Measurements from ENCODE around the gene DYNC2H1. TPM values are rescaled to one million over a fixed set of nuclear protein-coding genes. Genes with fewer than 3 reads are reported as not detected.

The DYNC2H1 gene
- total RNA-seq, 1 experiment from 2014 or later: 12.4 TPM

GRCh38 chr11:103112364-103112763 is 3.1 kb downstream of the DYNC2H1 start:
- TF ChIP-seq REST (IDR thresholded peaks at IDR 0.05; ENCODE audit: insufficient read depth in 1 of 2, low read depth in 2 of 2, low read length in 1 of 2) (no peak), TCF7L2 (IDR thresholded peaks at IDR 0.05; ENCODE audit: low read depth, low read length) (no peak), SIN3A (IDR thresholded peaks at IDR 0.05; ENCODE audit: borderline replicate concordance, insufficient read depth, low read depth, low read length) (no peak)
- ChIA-PET CTCF (interaction anchor here (0.5 kb wide), 1 partner anchor 773 kb away, joined by 3 read pairs; no protein-coding TSS in a partner anchor), POLR2A (no interaction called here)
- ATAC-seq (no peak), DNase-seq (ENCODE audit: low read depth, low spot score) (no peak)
- H3K27ac ChIP-seq (ENCODE audit: low read length): no peak overlapping the region
- H3K4me1 ChIP-seq (ENCODE audit: control insufficient read depth, insufficient read depth, low read length): peaks cover 6% of the 10 kb centered on the region; the same call in 1 of the 2 replicates
- in situ Hi-C loops (cut with HindIII; ENCODE audit: low pct_unique_long_range_greater_than_20kb, low sequenced_read_pairs) (no loop called here), intact Hi-C loops (cut with micrococcal nuclease; ENCODE audit: unreplicated experiment) (no loop called here)
- no peaks in the 10 kb centered on the region for H3K9me3 ChIP-seq (ENCODE audit: control insufficient read depth, insufficient read depth, low read depth, low read length)
- H3K4me3 ChIP-seq (ENCODE audit: low read depth in 2 of 2, low read length in 2 of 2): no peak overlapping the region
- no peaks in the 10 kb centered on the region for H3K27me3 ChIP-seq (ENCODE audit: control insufficient read depth, insufficient read depth, low read length)
- BruUV-seq (replicated peaks): no TSS peak
- no peaks in the 10 kb centered on the region for H3K36me3 ChIP-seq (ENCODE audit: control insufficient read depth, insufficient read depth, low read length)

- BruUV-seq (replicated peaks): no TSS peak
- ChIA-PET CTCF (no interaction called here), POLR2A (no interaction called here)
- Histone ChIP-seq H3K36me3 (ENCODE audit: control insufficient read depth, insufficient read depth, low read length) (no peaks in the 10 kb centered on the region), H3K27me3 (ENCODE audit: control insufficient read depth, insufficient read depth, low read length) (no peaks in the 10 kb centered on the region), H3K27ac (ENCODE audit: low read length) (no peak overlapping the region), H3K4me3 (ENCODE audit: low read depth in 2 of 2, low read length in 2 of 2) (no peak overlapping the region), H3K9me3 (ENCODE audit: control insufficient read depth, insufficient read depth, low read depth, low read length) (no peaks in the 10 kb centered on the region), H3K4me1 (ENCODE audit: control insufficient read depth, insufficient read depth, low read length) (peaks cover 6% of the 10 kb centered on the region; the same call in 1 of the 2 replicates)
- intact Hi-C loops (cut with micrococcal nuclease; ENCODE audit: unreplicated experiment) (no loop called here), in situ Hi-C loops (cut with HindIII; ENCODE audit: low pct_unique_long_range_greater_than_20kb, low sequenced_read_pairs) (no loop called here)
- no peak for TF ChIP-seq TCF7L2 (IDR thresholded peaks at IDR 0.05; ENCODE audit: low read depth, low read length)
- no peak for TF ChIP-seq REST (IDR thresholded peaks at IDR 0.05; ENCODE audit: insufficient read depth in 1 of 2, low read depth in 2 of 2, low read length in 1 of 2)
- TF ChIP-seq SIN3A (IDR thresholded peaks at IDR 0.05; ENCODE audit: borderline replicate concordance, insufficient read depth, low read depth, low read length): no peak
- TF ChIP-seq CTCF (IDR thresholded peaks at IDR 0.05): no peak
- no peak for TF ChIP-seq POLR2AphosphoS5 (IDR thresholded peaks at IDR 0.05; ENCODE audit: low read depth, low read length)
- no peak for DNase-seq (ENCODE audit: low read depth, low spot score)
- no peak for ATAC-seq
These were observed 5.6 kb downstream of the DYNC2H1 start for GRCh38 chr11:103114836-103115235.

All from Panc1 (cell line).